OCI-LY7 (cell line): Measurements from ENCODE around the gene MAOB.

ENCODE experiments used
- EZH2phosphoT487 ChIP-seq: fragments of 200-600 bp; sonication (generic); IDR thresholded peaks from 2 replicates; pipeline ENCODE4 v1.6.1; 2018; ENCODE audit warnings: low read depth, borderline replicate concordance, mild to moderate bottlenecking, mixed run types, antibody characterized with exemption, low read length, moderate library complexity, mixed read lengths
- TF ChIP-seq, protein P1 (sequence below): fragments of 200-600 bp; sonication (generic); conservative IDR thresholded peaks from 2 replicates; pipeline ENCODE4 v1.5.1; 2014; ENCODE audit warnings: mild to moderate bottlenecking, antibody characterized with exemption, low read length, moderate library complexity, mixed read lengths

DNA sequence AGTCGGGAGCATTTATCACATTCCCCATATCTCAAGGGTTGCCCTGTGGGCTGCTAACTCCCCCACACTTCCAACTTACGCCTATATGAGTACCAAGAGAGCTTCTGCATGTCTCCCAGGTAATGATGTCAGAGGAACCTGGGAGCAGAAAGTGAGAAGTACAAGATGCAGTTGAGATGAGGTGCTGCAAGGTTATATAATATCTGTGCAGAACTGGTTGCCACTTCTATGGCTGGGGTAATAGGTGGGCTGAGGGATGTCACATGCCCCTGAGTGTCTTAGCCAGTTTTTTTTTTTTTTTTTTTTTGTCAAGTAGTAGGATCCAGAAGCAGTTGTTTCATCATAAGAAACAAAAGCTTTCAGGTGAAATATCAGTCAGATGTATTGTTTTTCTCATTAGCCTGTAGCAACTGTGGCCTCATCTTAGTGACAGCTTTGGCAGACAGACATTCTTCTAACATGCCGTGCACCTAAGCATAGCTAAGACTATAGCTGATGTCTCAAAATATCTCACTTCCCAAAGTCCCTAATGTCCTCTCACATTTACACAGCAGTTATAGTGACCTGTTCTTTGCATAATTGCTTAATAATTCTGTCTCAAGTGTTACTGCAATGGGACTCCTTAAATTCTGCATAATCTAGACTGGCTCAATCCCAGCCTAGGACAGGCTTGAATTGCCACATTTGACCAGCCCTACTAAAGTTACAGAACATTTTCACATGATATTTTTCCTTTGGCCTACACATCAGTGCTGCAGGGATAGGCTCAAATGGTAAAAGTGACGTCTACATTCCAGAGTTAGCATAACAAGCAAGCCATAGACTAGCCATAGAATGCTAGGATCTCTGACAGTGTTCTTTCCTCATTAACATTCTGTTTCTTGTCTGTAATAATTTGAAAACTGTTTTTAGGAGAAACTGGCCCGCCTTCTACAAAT is 17.9 kb upstream of the MAOB start:
- TF ChIP-seq, protein P1, sequence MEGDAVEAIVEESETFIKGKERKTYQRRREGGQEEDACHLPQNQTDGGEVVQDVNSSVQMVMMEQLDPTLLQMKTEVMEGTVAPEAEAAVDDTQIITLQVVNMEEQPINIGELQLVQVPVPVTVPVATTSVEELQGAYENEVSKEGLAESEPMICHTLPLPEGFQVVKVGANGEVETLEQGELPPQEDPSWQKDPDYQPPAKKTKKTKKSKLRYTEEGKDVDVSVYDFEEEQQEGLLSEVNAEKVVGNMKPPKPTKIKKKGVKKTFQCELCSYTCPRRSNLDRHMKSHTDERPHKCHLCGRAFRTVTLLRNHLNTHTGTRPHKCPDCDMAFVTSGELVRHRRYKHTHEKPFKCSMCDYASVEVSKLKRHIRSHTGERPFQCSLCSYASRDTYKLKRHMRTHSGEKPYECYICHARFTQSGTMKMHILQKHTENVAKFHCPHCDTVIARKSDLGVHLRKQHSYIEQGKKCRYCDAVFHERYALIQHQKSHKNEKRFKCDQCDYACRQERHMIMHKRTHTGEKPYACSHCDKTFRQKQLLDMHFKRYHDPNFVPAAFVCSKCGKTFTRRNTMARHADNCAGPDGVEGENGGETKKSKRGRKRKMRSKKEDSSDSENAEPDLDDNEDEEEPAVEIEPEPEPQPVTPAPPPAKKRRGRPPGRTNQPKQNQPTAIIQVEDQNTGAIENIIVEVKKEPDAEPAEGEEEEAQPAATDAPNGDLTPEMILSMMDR = no peak
- TF ChIP-seq EZH2phosphoT487 = no peak
